SKM-1 treated with dmso at 0.1 percent for 144 hours (cell line): ENCODE results near the gene ABCC8.
A peak's percentile ranks its signal among the peaks of the same experiment; 100 is the strongest.

Experiments used
- DNase-seq: peaks from one replicate; lab custom pipeline; 2025; ENCODE audit not compliant: unreplicated experiment; lab: John Stamatoyannopoulos, UW

Gene ABCC8

GRCh38 chr11:17473071-17473744 lies 3.4 kb downstream of the ABCC8 start:
- DNase-seq = no peak

DNA sequence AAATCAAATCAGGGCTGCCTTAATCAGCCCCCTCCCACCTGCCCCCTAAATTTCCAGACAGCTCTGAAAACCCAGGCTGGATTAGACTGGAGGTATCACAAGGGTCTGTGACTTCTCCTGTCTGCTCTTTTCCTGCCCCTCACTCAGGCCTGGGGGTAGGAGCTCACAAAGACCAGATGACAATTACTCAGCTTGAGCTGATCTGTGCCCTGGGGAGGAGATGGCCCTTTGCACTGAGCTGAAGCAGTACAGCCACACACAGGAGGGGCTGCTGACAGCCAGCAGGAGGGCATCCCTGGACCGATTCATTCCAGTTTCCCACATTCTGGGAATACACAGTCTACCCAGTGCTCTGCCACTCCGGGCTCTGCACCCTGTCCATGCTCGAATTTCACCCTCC lies 4.2 kb downstream of the ABCC8 start:
- DNase-seq = no peak

DNA sequence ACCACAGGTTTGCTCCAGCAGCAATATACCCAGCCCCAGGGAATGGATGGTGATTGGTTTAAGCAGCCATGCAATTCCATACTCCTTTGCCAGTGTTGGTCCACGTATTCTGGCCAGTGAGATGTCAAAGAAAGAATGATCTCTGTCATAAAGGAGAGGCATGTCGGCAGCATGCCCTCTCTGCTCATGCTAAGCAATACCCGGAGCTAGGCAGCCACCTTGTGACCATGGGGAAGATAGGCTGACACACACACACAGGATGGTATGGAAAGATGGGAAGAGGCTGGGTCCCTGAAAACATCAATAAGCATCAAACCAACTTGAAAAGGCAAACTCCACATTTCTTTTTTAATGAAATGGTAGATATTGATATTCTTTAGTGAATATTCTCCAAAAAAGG lies 5.1 kb downstream of the ABCC8 start:
- DNase-seq = no peak

DNA sequence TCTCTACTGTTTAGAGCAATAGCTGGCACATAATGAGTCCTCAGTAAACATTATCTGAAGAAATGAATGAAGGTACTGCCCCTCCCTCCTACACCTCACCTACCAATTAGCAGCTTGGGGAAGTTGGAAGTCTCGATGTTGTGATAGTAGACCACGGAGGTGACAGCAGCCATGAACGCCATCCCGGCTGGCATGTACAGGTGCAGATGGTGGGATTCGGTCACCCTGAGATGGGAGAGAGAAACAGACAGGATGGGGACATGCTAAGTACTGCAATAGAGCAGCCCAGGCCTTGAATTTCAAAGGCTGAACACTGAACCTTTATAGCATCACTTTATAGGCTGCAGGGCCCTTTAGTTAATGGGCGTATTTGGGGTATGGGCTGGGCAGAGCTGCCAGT lies 6.6 kb downstream of the ABCC8 start:
- DNase-seq = no peak

- no peak for DNase-seq
Measured at GRCh38 chr11:17468122-17468521, 8.5 kb downstream of the ABCC8 start.

GRCh38 chr11:17463546-17464174 lies 13.0 kb downstream of the ABCC8 start:
- DNase-seq = no peak

- DNase-seq = no peak
Measured at GRCh38 chr11:17462940-17463339, 13.7 kb downstream of the ABCC8 start.

DNA sequence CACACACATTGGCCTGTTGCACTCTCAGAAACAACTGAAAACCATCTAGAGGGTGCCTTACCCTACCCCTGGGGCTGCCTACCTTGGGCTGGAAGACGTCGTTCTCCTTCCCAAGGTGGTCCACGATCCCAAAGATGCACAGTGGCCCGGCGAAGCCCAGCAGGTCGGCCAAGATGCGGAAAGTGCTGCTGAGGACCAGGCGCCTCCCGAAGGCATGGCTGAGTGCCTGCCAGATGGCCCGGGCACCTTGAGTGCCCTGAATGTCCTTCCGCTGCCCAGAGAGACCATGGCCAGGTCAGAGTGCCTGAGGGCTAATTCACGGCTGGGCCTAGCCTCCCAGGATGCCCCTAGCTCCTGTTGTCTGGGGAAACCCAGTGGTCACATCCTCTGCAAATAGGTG lies 16.2 kb downstream of the ABCC8 start:
- DNase-seq = no peak

GRCh38 chr11:17459236-17459896 lies 17.3 kb downstream of the ABCC8 start:
- DNase-seq = no peak

GRCh38 chr11:17458268-17458667 lies 18.4 kb downstream of the ABCC8 start:
- DNase-seq = no peak

GRCh38 chr11:17457396-17458173 lies 19.1 kb downstream of the ABCC8 start:
- peak; percentile 9 for DNase-seq

- DNase-seq = no peak
Measured at GRCh38 chr11:17452668-17453067, 24.0 kb downstream of the ABCC8 start.

- no peak for DNase-seq
Measured at GRCh38 chr11:17449158-17449557, 27.5 kb downstream of the ABCC8 start.

GRCh38 chr11:17446482-17446881 lies 30.2 kb downstream of the ABCC8 start:
- no peak for DNase-seq

DNA sequence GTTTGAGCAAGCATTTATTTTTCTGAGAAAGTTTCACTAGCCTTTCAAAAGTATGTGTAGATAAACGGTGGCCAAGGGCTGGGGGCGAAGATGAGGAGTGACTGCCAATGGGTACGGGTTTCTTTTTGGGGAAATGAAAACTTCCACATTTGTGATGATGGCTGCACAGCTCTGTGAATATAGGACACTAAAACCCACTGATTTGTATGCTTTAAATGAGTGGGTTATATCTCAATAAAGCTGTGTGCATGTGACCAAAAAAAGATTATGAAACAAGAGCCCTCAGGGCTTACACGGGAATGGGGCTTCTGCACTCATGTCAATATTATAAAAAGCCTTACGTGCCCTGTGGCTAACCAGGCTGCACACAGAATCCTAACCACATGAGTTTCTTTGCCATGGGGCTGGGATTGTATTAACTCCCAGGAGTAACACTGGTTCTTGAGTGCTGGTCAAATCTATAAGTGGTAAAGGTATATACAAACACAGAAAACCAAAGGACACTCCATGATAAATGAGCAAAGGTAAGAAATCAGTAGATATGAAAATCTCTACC lies 31.3 kb downstream of the ABCC8 start:
- no peak for DNase-seq

- no peak for DNase-seq
Measured at GRCh38 chr11:17443926-17444690, 32.5 kb downstream of the ABCC8 start.

GRCh38 chr11:17443423-17443822 lies 33.2 kb downstream of the ABCC8 start:
- DNase-seq = no peak

DNA sequence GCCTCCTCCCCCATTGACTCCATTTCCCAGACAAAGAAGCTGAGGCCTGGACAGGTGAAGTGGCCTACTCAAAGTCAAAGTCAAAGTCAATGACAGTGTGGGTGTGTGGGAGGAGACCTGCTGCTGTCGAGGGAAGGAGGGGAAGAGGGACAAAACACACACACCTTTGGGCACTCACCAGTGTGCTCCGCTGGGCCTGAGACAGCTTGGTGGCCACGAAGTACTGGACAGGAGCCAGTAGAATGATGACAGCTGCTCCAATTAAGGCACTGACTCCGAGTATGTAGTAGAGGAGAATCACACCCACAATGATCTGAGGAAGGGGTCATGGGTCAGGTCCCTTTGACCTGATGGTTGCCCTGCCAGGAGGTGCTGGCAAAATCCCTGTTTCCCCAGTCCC lies 33.6 kb downstream of the ABCC8 start:
- no peak for DNase-seq

DNA sequence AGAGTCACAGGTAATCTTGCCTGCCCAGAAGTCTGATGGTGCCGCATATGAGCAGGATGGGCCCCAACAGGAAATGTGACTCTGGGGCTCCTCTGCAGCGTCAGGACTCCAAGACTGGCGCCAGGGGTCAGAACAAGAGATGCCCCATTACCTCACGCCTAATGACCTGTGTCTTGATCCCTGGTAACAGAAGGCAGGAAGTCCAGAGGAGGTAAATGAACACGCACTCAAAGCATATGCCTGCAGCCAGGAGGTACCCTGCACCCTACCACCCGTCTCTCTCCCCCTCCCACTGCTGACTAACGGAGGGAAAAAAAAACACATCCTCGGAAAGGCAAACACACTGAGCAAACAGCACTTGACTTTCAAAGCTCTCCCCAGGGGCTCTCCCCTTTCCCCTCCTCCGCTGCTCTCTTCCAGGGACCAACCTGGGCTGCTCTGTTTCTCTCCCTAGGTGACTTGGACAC lies 37.3 kb downstream of the ABCC8 start:
- DNase-seq = no peak

GRCh38 chr11:17437366-17437765 lies 39.3 kb downstream of the ABCC8 start:
- peak; percentile 17 for DNase-seq

GRCh38 chr11:17434108-17434507 lies 42.5 kb downstream of the ABCC8 start:
- DNase-seq = no peak
